Spleen (tissue), 11 donors: ENCODE results near the gene HNF4A. TPM values are rescaled to one million over a fixed set of nuclear protein-coding genes. Genes with fewer than 3 reads are reported as not detected.

ENCODE experiments used
- DNase-seq: peaks from one replicate; pipeline ENCODE4 v3.0.0-alpha.2; 2020
- H3K27ac ChIP-seq, 8 donors: fragments of 200-600 bp; sonication (generic) in 7 of 8; 1 replicate in 4 of 8; 2 replicates in 4 of 8; pipeline versions ENCODE4 v1.5.0 to v1.8.0; 2016 to 2021; ENCODE audit warnings: inconsistent platforms in 4 of 8, mild to moderate bottlenecking in 4 of 8, moderate library complexity in 1 of 8
- H3K27me3 ChIP-seq, 7 donors: fragments of 200-600 bp; sonication (generic) in 6 of 7; replicated peaks in 1 of 7; 1 replicate in 4 of 7; 2 replicates in 3 of 7; pipeline versions ENCODE4 v1.5.0 to v1.8.0; 2016 to 2021; ENCODE audit warnings: inconsistent platforms in 3 of 7, mild to moderate bottlenecking in 1 of 7
- H3K36me3 ChIP-seq, 6 donors: fragments of 200-600 bp; sonication (generic) in 5 of 6; 1 replicate in 4 of 6; 2 replicates in 2 of 6; pipeline versions ENCODE4 v1.5.0 to v1.8.0; 2016 to 2021; ENCODE audit warnings: inconsistent platforms in 2 of 6
- H3K4me1 ChIP-seq, 6 donors: fragments of 200-600 bp; sonication (generic) in 5 of 6; 1 replicate in 3 of 6; 2 replicates in 3 of 6; pipeline versions ENCODE4 v1.5.0 to v1.8.0; 2016 to 2021; ENCODE audit warnings: inconsistent platforms in 3 of 6
- H3K4me3 ChIP-seq, 8 donors: fragments of 200-600 bp; sonication (generic) in 7 of 8; 1 replicate in 4 of 8; 2 replicates in 4 of 8; pipeline versions ENCODE4 v1.5.0 to v1.8.0; 2016 to 2021; ENCODE audit warnings: inconsistent platforms in 4 of 8, mild to moderate bottlenecking in 4 of 8, moderate library complexity in 2 of 8
- H3K9me3 ChIP-seq, 8 donors: fragments of 200-600 bp; sonication (generic) in 7 of 8; 1 replicate in 4 of 8; 2 replicates in 4 of 8; pipeline versions ENCODE4 v1.5.0 to v1.8.0; 2016 to 2021; ENCODE audit warnings: inconsistent platforms in 4 of 8
- POLR2A ChIP-seq, 3 donors: fragments of 450-650 bp; IDR thresholded peaks; one replicate each; pipeline ENCODE4 v1.5.1; 2017; ENCODE audit warnings: antibody characterized with exemption in 3 of 3, mild to moderate bottlenecking in 1 of 3
- POLR2AphosphoS5 ChIP-seq, 3 donors: sonication (generic); formaldehyde crosslinking; IDR thresholded peaks; one replicate each; pipeline ENCODE4 v1.5.1; 2017; ENCODE audit warnings: antibody characterized with exemption in 3 of 3
- WGBS, 5 donors: extraction: QIAGEN DNeasy Blood & Tissue Kit in 3 of 5; methylation state at CpG; one replicate each; pipeline versions ENCODE4 v1.1.5 to v1.1.7; 2013 to 2018; 5-methylcytosine and 5-hydroxymethylcytosine counted together
- intact Hi-C: fragments of 100-400 bp; cut with DNase I; formaldehyde crosslinking; loops from one replicate; pipeline ENCODE4 v1.15.0; 2023; ENCODE audit warnings: low total_unique reads
- polyA plus RNA-seq, 3 donors: library from polyadenylated mRNA; stranded (reverse); fragments of 200-250 nt; gene quantifications; one replicate each; pipeline ENCODE4 v1.2.1, GENCODE V29; 2013
- total RNA-seq, 7 donors: library from RNA; depleted of rRNA in 3 of 7; stranded (reverse); fragments of >200 nt in 3 of 7; fragmentation: NEBNext Ultra II Directional in 4 of 7; extraction: Animal tissue kit (Norgen Biotek cat#: 25700) in 4 of 7; gene quantifications; one replicate each; pipeline versions ENCODE4 v1.1.0 to v1.2.1, GENCODE V29; 2016 to 2021
- TF ChIP-seq, protein P1 (sequence below), 11 experiments: fragments of 200-600 bp in 7 of 11; fragments of 450-650 bp in 4 of 11; sonication (generic) in 4 of 11; IDR thresholded peaks in 8 of 11; conservative IDR thresholded peaks in 3 of 11; 1 replicate in 7 of 11; 2 replicates in 4 of 11; pipeline versions ENCODE4 v1.4.0 to v1.8.0; 2016 to 2021; ENCODE audit warnings: antibody characterized with exemption in 11 of 11, inconsistent platforms in 4 of 11, mild to moderate bottlenecking in 1 of 11
- donor health status: healthy with polysubstance abuse.
- donor health status: DM: no; HTN: no; CAD: no; lungs with moderate emphysema.
- donor health status: DM: no; HTN: no; CAD: no.
- donor health status: Bipolar disorder and iron deficiency.
- donor health status: healthy.
- donor health status: DM: no; HTN: no; CAD: no.
- donor health status: DM: yes; HTN: yes; CAD: no.

HNF4A gene
- total and polyA plus RNA-seq, 10 donors = 0.03 TPM; not detected in 9

DNA sequence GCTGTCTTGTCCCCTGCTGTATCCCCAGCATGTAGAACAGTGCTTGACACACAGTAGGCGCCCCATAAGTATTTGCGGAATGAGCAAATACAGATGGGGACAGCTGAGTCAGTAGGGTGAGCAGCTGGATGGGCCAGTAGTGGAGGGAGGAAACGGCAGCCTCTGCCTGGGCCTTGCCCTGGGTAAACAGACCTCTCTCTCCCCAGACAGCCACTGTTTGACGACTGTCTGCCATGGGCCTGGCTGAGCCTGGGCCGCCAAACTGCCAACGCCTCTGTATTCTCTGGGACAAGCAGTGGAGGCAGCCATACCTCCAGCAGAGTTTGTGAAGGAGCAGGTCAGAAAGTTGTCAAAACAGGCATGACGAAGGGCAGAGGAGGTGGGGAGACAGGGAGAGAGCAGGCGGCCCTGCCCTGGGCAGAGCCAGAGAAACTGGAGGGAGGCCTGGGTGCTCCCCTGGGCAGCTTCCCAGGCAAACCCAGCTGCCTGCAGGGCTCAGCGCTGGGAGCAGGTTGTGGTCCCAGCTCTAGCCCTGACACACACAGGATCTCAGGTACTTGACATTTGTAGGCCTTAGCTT, 15.2 kb downstream of the HNF4A start:
- no peak for TF ChIP-seq POLR2A (IDR thresholded peaks at IDR 0.05)
- TF ChIP-seq POLR2AphosphoS5 (IDR thresholded peaks at IDR 0.05) = no peak
- TF ChIP-seq, protein P1, sequence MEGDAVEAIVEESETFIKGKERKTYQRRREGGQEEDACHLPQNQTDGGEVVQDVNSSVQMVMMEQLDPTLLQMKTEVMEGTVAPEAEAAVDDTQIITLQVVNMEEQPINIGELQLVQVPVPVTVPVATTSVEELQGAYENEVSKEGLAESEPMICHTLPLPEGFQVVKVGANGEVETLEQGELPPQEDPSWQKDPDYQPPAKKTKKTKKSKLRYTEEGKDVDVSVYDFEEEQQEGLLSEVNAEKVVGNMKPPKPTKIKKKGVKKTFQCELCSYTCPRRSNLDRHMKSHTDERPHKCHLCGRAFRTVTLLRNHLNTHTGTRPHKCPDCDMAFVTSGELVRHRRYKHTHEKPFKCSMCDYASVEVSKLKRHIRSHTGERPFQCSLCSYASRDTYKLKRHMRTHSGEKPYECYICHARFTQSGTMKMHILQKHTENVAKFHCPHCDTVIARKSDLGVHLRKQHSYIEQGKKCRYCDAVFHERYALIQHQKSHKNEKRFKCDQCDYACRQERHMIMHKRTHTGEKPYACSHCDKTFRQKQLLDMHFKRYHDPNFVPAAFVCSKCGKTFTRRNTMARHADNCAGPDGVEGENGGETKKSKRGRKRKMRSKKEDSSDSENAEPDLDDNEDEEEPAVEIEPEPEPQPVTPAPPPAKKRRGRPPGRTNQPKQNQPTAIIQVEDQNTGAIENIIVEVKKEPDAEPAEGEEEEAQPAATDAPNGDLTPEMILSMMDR (IDR thresholded peaks at IDR 0.05 in 8 of 11, conservative IDR thresholded peaks at IDR 0.05 in 3 of 11) = no peak
- DNase-seq = no peak
- WGBS, 5 donors = 78 to 83% (median 81%) methylated on average over 8 to 9 of the region's 9 CpGs
- intact Hi-C loops = no loop called here
- no peak overlapping the region for H3K27ac ChIP-seq
- H3K9me3 ChIP-seq = no peaks in the 10 kb centered on the region
- H3K4me1 ChIP-seq = no peaks in the 10 kb centered on the region
- no peak overlapping the region for H3K4me3 ChIP-seq
- no peaks in the 10 kb centered on the region for H3K36me3 ChIP-seq
- peaks cover 0 to 6% (median 0%) of the 10 kb centered on the region in 7 donors for H3K27me3 ChIP-seq

DNA sequence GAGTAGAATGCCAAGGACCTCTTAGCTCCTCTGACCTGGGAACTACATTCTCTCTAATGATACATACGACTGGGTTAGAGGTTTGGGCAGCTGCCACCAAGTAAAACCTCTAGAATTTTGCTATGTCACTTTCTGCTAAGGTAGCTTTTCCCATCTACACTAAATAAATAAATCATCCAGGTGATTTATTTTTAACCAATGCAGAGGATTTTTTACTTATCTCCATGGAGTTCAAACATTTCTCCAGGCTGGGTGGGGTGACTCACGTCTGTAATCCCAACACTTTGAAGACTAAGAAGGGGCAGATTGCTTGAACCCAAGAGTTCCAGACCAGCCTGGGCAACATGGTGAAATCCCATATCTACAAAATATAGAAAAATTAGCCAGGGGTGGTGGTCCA, 27.1 kb downstream of the HNF4A start:
- no peak for TF ChIP-seq POLR2A (IDR thresholded peaks at IDR 0.05)
- TF ChIP-seq, protein P1 (IDR thresholded peaks at IDR 0.05 in 8 of 11, conservative IDR thresholded peaks at IDR 0.05 in 3 of 11) = no peak
- TF ChIP-seq POLR2AphosphoS5 (IDR thresholded peaks at IDR 0.05) = no peak
- H3K36me3 ChIP-seq = no peaks in the 10 kb centered on the region
- WGBS, 5 donors = 36 to 52% (median 39%) methylated on average over 2 of the region's 2 CpGs
- H3K4me3 ChIP-seq = no peak overlapping the region
- peaks cover 0 to 49% (median 3%) of the 10 kb centered on the region in 7 donors for H3K27me3 ChIP-seq
- intact Hi-C loops = loop anchor here (10.0 kb wide), 1 partner anchor 168 kb away; the partner anchor contains the start of gene OSER1
- H3K9me3 ChIP-seq = no peaks in the 10 kb centered on the region
- H3K4me1 ChIP-seq = no peaks in the 10 kb centered on the region
- no peak overlapping the region for H3K27ac ChIP-seq
- no peak for DNase-seq

DNA sequence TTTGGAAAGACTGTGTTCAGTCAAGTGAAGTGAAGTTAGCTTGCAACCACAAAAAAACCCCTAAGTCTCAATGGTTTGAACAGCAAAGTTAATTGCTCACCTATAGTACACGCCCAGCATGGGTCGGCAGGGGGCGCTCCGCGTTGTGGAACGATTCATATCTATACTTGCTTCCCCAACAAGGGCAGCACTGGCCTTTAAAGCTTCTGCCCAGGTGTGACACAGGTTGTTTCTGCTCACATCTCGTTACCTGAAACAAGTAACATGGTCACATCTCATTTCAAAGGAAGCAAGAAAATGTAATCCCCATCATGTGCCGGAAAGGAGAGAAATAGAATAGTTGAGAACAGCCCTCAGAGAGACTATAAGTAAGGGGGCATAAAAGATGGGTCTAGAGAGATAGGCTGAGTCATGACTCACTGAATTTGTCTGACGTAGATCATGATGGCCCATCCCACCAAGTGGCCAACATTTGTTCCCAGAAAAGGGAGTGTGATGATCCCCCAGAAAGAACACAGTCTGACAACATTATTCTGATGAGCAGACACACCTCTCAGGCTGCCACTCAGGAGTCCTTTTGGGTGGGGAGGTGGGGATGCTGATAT, 29.0 kb downstream of the HNF4A start:
- no peaks in the 10 kb centered on the region for H3K9me3 ChIP-seq
- peak; percentile 94 for DNase-seq
- no peaks in the 10 kb centered on the region for H3K36me3 ChIP-seq
- H3K27ac ChIP-seq = no peak overlapping the region
- intact Hi-C loops = loop anchor here (5.0 to 10.0 kb wide), 2 partner anchors 170 to 228 kb away; partner anchors contain the start of gene OSER1
- WGBS, 5 donors = 14 to 20% (median 19%) methylated on average over 9 of the region's 9 CpGs
- no peak overlapping the region for H3K4me3 ChIP-seq
- peaks cover 0 to 67% (median 3%) of the 10 kb centered on the region in 7 donors for H3K27me3 ChIP-seq
- peaks cover 0 to 11% (median 7%) of the 10 kb centered on the region in 6 donors for H3K4me1 ChIP-seq
- TF ChIP-seq, protein P1 (IDR thresholded peaks at IDR 0.05 in 8 of 11, conservative IDR thresholded peaks at IDR 0.05 in 3 of 11) = peak; percentile 29 to 88 (median 75)
- no peak for TF ChIP-seq POLR2A (IDR thresholded peaks at IDR 0.05)
- TF ChIP-seq POLR2AphosphoS5 (IDR thresholded peaks at IDR 0.05) = no peak

DNA sequence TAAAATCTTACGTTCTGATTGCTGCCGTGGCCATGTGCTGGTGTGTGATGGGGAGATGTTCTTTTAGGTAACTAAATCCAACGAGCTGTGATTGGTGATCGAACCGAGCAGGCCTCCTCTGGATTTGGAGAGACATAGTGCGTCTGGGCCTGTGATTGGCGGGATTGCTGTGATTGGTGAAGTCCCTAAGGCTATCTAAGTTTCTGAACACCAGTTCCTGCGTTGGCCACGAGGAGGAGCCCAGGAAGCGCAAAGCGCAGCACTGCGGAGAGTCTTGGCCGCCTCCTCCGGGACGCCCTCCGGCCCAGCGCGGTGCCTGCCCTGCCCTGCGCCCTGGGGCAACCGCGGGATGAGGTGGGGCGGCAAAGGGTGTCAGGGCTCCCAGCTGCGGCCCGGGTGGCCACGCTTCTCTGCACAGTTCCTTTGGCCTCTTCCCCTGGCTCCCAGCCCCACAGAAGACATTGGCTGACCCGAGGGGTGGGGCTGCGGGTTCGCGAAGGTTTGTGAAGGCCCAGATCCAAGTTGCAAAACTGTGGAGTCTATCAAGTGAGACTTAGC, 33.0 kb downstream of the HNF4A start:
- WGBS, 5 donors = 5 to 17% (median 7%) methylated on average over 13 to 29 of the region's 29 CpGs
- peak; percentile 88 for DNase-seq
- intact Hi-C loops = loop anchor here (5.0 to 10.0 kb wide), 2 partner anchors 174 to 224 kb away; partner anchors contain the start of gene OSER1
- H3K4me3 ChIP-seq = peak overlapping the region in 1 of 8 donors; percentile 37
- TF ChIP-seq POLR2AphosphoS5 (IDR thresholded peaks at IDR 0.05) (no peak), POLR2A (IDR thresholded peaks at IDR 0.05) (no peak)
- TF ChIP-seq, protein P1 (IDR thresholded peaks at IDR 0.05 in 8 of 11, conservative IDR thresholded peaks at IDR 0.05 in 3 of 11) = peak in 10 of 11 experiments; percentile 40 to 78 (median 60)
- H3K4me1 ChIP-seq = peaks cover 0 to 11% (median 7%) of the 10 kb centered on the region in 6 donors
- H3K27ac ChIP-seq = no peak overlapping the region
- no peaks in the 10 kb centered on the region for H3K9me3 ChIP-seq
- peaks cover 0 to 65% (median 3%) of the 10 kb centered on the region in 7 donors for H3K27me3 ChIP-seq
- H3K36me3 ChIP-seq = no peaks in the 10 kb centered on the region
